HUES48 (cell line): Measurements from ENCODE around the gene BTF3L4.

Source experiments
- H3K27ac ChIP-seq: one replicate; pipeline ENCODE4 v1.7.0; 2013; ENCODE audit warnings: low read depth, low read length, inconsistent platforms
- H3K27me3 ChIP-seq: 2 replicates; pipeline ENCODE4 v1.6.1; 2013; ENCODE audit warnings: mild to moderate bottlenecking, low read length; ENCODE audit not compliant: control insufficient read depth, insufficient read depth
- H3K36me3 ChIP-seq: 2 replicates; pipeline ENCODE4 v1.6.1; 2013; ENCODE audit warnings: low read length; ENCODE audit not compliant: control insufficient read depth, insufficient read depth
- H3K4me1 ChIP-seq: 2 replicates; pipeline ENCODE4 v1.6.1; 2013; ENCODE audit warnings: mild to moderate bottlenecking, low read length; ENCODE audit not compliant: control insufficient read depth, insufficient read depth
- H3K4me3 ChIP-seq: 2 replicates; pipeline ENCODE4 v1.5.1; 2013; ENCODE audit warnings: mild to moderate bottlenecking, low read depth, low read length
- H3K9ac ChIP-seq: 2 replicates; pipeline ENCODE4 v1.6.1; 2013; ENCODE audit warnings: mild to moderate bottlenecking, low read depth, low read length, moderate library complexity
- H3K9me3 ChIP-seq: 2 replicates; pipeline ENCODE4 v1.6.1; 2013; ENCODE audit warnings: low read length; ENCODE audit not compliant: control insufficient read depth, insufficient read depth

BTF3L4 gene

GRCh38 chr1:52127181-52128180, 71.4 kb downstream of the BTF3L4 start:
- H3K4me1 ChIP-seq = no peaks in the 10 kb centered on the region
- no peak overlapping the region for H3K9ac ChIP-seq
- H3K27ac ChIP-seq = no peak overlapping the region
- H3K9me3 ChIP-seq = no peaks in the 10 kb centered on the region
- no peaks in the 10 kb centered on the region for H3K36me3 ChIP-seq
- no peaks in the 10 kb centered on the region for H3K27me3 ChIP-seq
- no peak overlapping the region for H3K4me3 ChIP-seq

- Histone ChIP-seq H3K27ac (no peak overlapping the region), H3K4me1 (peaks cover 11% of the 10 kb centered on the region; the same call in 1 of the 2 replicates), H3K9me3 (no peaks in the 10 kb centered on the region), H3K9ac (no peak overlapping the region), H3K36me3 (no peaks in the 10 kb centered on the region), H3K27me3 (peaks cover 20% of the 10 kb centered on the region), H3K4me3 (no peak overlapping the region)
Measured at GRCh38 chr1:52139817-52140540, 83.9 kb downstream of the BTF3L4 start.
